Activated T-helper 17 cell treated with anti-CD3 and anti-CD28 coated beads, Interleukin-2, amount 50 U/mL, for 72 hours (primary cell): ENCODE data around the gene OPRD1. TPM values are rescaled to one million over a fixed set of nuclear protein-coding genes. Genes with fewer than 3 reads are reported as not detected.
A peak's percentile ranks its signal among the peaks of the same experiment; 100 is the strongest.
"Not testable (repeated sequence)": the region's sequence is repeated elsewhere in the genome, so short reads cannot be mapped to it uniquely, and the experiment has no call there.

ENCODE experiments used
- ATAC-seq: fragments of 150-1000 bp; cut with Tn5 transposase; replicated peaks from 2 replicates; pipeline ENCODE4 v1.10.0; 2021; ENCODE audit warnings: mild to moderate bottlenecking, moderate library complexity
- H3K27ac Mint-ChIP-seq: one replicate; pipeline ENCODE4 v1.8.0; 2022; ENCODE audit warnings: mixed read lengths
- H3K27me3 Mint-ChIP-seq: one replicate; pipeline ENCODE4 v1.8.0; 2022; ENCODE audit warnings: mixed read lengths
- H3K36me3 Mint-ChIP-seq: one replicate; pipeline ENCODE4 v1.8.0; 2022; ENCODE audit warnings: low read depth, mild to moderate bottlenecking, mixed read lengths
- H3K4me1 Mint-ChIP-seq: one replicate; pipeline ENCODE4 v1.8.0; 2022; ENCODE audit warnings: mixed read lengths
- H3K4me3 Mint-ChIP-seq: one replicate; pipeline ENCODE4 v1.8.0; 2022; ENCODE audit warnings: mild to moderate bottlenecking, mixed read lengths
- H3K9me3 Mint-ChIP-seq: one replicate; pipeline ENCODE4 v1.8.0; 2022; ENCODE audit warnings: mixed read lengths
- total RNA-seq, 2 donors: library from RNA; stranded (reverse); gene quantifications; one replicate each; pipeline ENCODE4 v1.2.3, GENCODE V29; 2022

Gene OPRD1
- total RNA-seq, 2 donors from 2014 or later, result not detected

- Mint-ChIP-seq H3K27me3 (peaks cover 54% of the 10 kb centered on the region), H3K36me3 (no peaks in the 10 kb centered on the region)
These were observed 2.0 kb downstream of the OPRD1 start for GRCh38 chr1:28813931-28814465.

GRCh38 chr1:28815533-28816185 is 3.7 kb downstream of the OPRD1 start:
- ATAC-seq, result no peak
- H3K4me1 Mint-ChIP-seq, result no peaks in the 10 kb centered on the region
- peak overlapping the region; percentile 25 for H3K27ac Mint-ChIP-seq
- H3K27me3 Mint-ChIP-seq, result peaks cover 46% of the 10 kb centered on the region
- H3K9me3 Mint-ChIP-seq, result no peaks in the 10 kb centered on the region
- H3K36me3 Mint-ChIP-seq, result no peaks in the 10 kb centered on the region
- H3K4me3 Mint-ChIP-seq, result no peak overlapping the region

More at GRCh38 chr1:28813931-28814465, 2.0 kb downstream of the OPRD1 start:
- H3K27ac Mint-ChIP-seq, result no peak overlapping the region
- no peaks in the 10 kb centered on the region for H3K9me3 Mint-ChIP-seq
- no peaks in the 10 kb centered on the region for H3K4me1 Mint-ChIP-seq
- no peak overlapping the region for H3K4me3 Mint-ChIP-seq
- no peak for ATAC-seq

GRCh38 chr1:28817133-28817532 is 5.2 kb downstream of the OPRD1 start:
- Mint-ChIP-seq H3K27ac (no peak overlapping the region), H3K4me1 (no peaks in the 10 kb centered on the region), H3K36me3 (no peaks in the 10 kb centered on the region), H3K9me3 (no peaks in the 10 kb centered on the region), H3K27me3 (peaks cover 35% of the 10 kb centered on the region), H3K4me3 (no peak overlapping the region)
- no peak for ATAC-seq

- Mint-ChIP-seq H3K9me3 (no peaks in the 10 kb centered on the region), H3K36me3 (no peaks in the 10 kb centered on the region), H3K27me3 (peaks cover 23% of the 10 kb centered on the region), H3K27ac (no peak overlapping the region), H3K4me3 (no peak overlapping the region), H3K4me1 (no peaks in the 10 kb centered on the region)
- no peak for ATAC-seq
These were observed 7.0 kb downstream of the OPRD1 start for GRCh38 chr1:28819020-28819419.

- Mint-ChIP-seq H3K4me1 (no peaks in the 10 kb centered on the region), H3K27me3 (peaks cover 12% of the 10 kb centered on the region), H3K9me3 (no peaks in the 10 kb centered on the region), H3K4me3 (no peak overlapping the region), H3K27ac (no peak overlapping the region), H3K36me3 (no peaks in the 10 kb centered on the region)
- no peak for ATAC-seq
These were observed 10.8 kb downstream of the OPRD1 start for GRCh38 chr1:28822799-28823198.

GRCh38 chr1:28824061-28824460 is 12.1 kb downstream of the OPRD1 start:
- H3K4me3 Mint-ChIP-seq, ATAC-seq, H3K9me3 Mint-ChIP-seq, H3K4me1 Mint-ChIP-seq, H3K27me3 Mint-ChIP-seq, H3K36me3 Mint-ChIP-seq, H3K27ac Mint-ChIP-seq: not testable (repeated sequence)

- not testable (repeated sequence) for H3K27ac Mint-ChIP-seq, H3K4me3 Mint-ChIP-seq, H3K36me3 Mint-ChIP-seq, H3K4me1 Mint-ChIP-seq, H3K27me3 Mint-ChIP-seq, ATAC-seq, H3K9me3 Mint-ChIP-seq
These were observed 16.4 kb downstream of the OPRD1 start for GRCh38 chr1:28828227-28828858.

- no peak overlapping the region for H3K4me3 Mint-ChIP-seq
- no peaks in the 10 kb centered on the region for H3K4me1 Mint-ChIP-seq
- H3K27me3 Mint-ChIP-seq, result peaks cover 6% of the 10 kb centered on the region
- no peak overlapping the region for H3K27ac Mint-ChIP-seq
- H3K36me3 Mint-ChIP-seq, result no peaks in the 10 kb centered on the region
- H3K9me3 Mint-ChIP-seq, result no peaks in the 10 kb centered on the region
- ATAC-seq, result no peak
These were observed 18.8 kb downstream of the OPRD1 start for GRCh38 chr1:28830814-28831213.

GRCh38 chr1:28832966-28833365 is 21.0 kb downstream of the OPRD1 start:
- Mint-ChIP-seq H3K9me3 (no peaks in the 10 kb centered on the region), H3K27me3 (peaks cover 7% of the 10 kb centered on the region), H3K36me3 (no peaks in the 10 kb centered on the region), H3K4me3 (no peak overlapping the region), H3K4me1 (no peaks in the 10 kb centered on the region), H3K27ac (no peak overlapping the region)
- ATAC-seq, result no peak

GRCh38 chr1:28833381-28833780 is 21.4 kb downstream of the OPRD1 start:
- H3K27ac Mint-ChIP-seq, result no peak overlapping the region
- peaks cover 7% of the 10 kb centered on the region for H3K27me3 Mint-ChIP-seq
- H3K36me3 Mint-ChIP-seq, result no peaks in the 10 kb centered on the region
- ATAC-seq, result no peak
- H3K4me3 Mint-ChIP-seq, result no peak overlapping the region
- no peaks in the 10 kb centered on the region for H3K4me1 Mint-ChIP-seq
- H3K9me3 Mint-ChIP-seq, result no peaks in the 10 kb centered on the region

- H3K9me3 Mint-ChIP-seq, result no peaks in the 10 kb centered on the region
- H3K27ac Mint-ChIP-seq, result no peak overlapping the region
- H3K27me3 Mint-ChIP-seq, result peaks cover 4% of the 10 kb centered on the region
- H3K36me3 Mint-ChIP-seq, result no peaks in the 10 kb centered on the region
- no peaks in the 10 kb centered on the region for H3K4me1 Mint-ChIP-seq
- no peak overlapping the region for H3K4me3 Mint-ChIP-seq
- no peak for ATAC-seq
These were observed 23.3 kb downstream of the OPRD1 start for GRCh38 chr1:28835237-28835650.

GRCh38 chr1:28836421-28836956 is 24.5 kb downstream of the OPRD1 start:
- H3K9me3 Mint-ChIP-seq, result no peaks in the 10 kb centered on the region
- no peak for ATAC-seq
- no peaks in the 10 kb centered on the region for H3K4me1 Mint-ChIP-seq
- no peak overlapping the region for H3K27ac Mint-ChIP-seq
- H3K36me3 Mint-ChIP-seq, result no peaks in the 10 kb centered on the region
- peaks cover 4% of the 10 kb centered on the region for H3K27me3 Mint-ChIP-seq
- H3K4me3 Mint-ChIP-seq, result no peak overlapping the region

GRCh38 chr1:28840928-28841544 is 29.1 kb downstream of the OPRD1 start:
- Mint-ChIP-seq H3K27me3 (peaks cover 4% of the 10 kb centered on the region), H3K36me3 (no peaks in the 10 kb centered on the region), H3K9me3 (no peaks in the 10 kb centered on the region), H3K27ac (no peak overlapping the region), H3K4me3 (no peak overlapping the region), H3K4me1 (peaks cover 3% of the 10 kb centered on the region)
- no peak for ATAC-seq

GRCh38 chr1:28845786-28846543 is 34.0 kb downstream of the OPRD1 start:
- Mint-ChIP-seq H3K4me1 (peaks cover 9% of the 10 kb centered on the region), H3K4me3 (no peak overlapping the region), H3K9me3 (no peaks in the 10 kb centered on the region), H3K27me3 (peaks cover 7% of the 10 kb centered on the region), H3K36me3 (no peaks in the 10 kb centered on the region), H3K27ac (peak overlapping the region; percentile 49)
- no peak for ATAC-seq
